GM12891 (cell line): Measurements from ENCODE around the gene GNB3.

ENCODE experiments used
- POLR2A ChIP-seq: IDR thresholded peaks from 2 replicates; pipeline ENCODE4 v1.6.1; 2011; ENCODE audit warnings: low read depth, low read length, control low read depth
- POLR2AphosphoS5 ChIP-seq: IDR thresholded peaks from 2 replicates; pipeline ENCODE4 v1.6.1; 2011; ENCODE audit warnings: low read depth, low read length, control low read depth

DNA sequence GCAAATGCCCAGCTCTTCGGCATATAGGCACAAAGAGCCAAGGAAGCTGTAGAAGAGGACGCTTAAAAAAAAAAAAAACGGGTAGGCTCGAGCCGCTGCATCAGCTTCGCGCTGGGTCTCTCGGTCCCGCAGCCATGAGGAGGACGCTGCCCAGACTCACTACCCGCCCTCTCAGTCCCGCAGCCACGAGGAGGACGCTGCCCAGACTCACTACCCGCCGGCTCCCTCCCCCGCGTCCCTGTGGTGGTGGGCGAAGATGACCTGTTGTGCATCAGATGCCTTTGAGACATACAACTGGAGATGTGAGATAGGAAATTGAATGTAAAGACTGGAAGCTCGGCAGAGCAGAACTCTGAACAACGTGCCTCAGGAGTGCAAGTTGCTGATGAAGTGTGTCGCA is 43.8 kb downstream of the GNB3 start:
- TF ChIP-seq POLR2AphosphoS5 (no peak), POLR2A (no peak)
